T-helper 1 cell (primary cell): Measurements from ENCODE around the gene HDAC1.
A peak's percentile ranks its signal among the peaks of the same experiment; 100 is the strongest.

Experiments used
- DNase-seq, 5 donors: peaks; one replicate each; pipeline ENCODE4 v3.0.0-alpha.2; 2012 to 2020

HDAC1 gene

GRCh38 chr1:32330558-32331151, 38.8 kb downstream of the HDAC1 start:
- no peak for DNase-seq

GRCh38 chr1:32331549-32331948, 39.7 kb downstream of the HDAC1 start:
- DNase-seq, result no peak

DNA sequence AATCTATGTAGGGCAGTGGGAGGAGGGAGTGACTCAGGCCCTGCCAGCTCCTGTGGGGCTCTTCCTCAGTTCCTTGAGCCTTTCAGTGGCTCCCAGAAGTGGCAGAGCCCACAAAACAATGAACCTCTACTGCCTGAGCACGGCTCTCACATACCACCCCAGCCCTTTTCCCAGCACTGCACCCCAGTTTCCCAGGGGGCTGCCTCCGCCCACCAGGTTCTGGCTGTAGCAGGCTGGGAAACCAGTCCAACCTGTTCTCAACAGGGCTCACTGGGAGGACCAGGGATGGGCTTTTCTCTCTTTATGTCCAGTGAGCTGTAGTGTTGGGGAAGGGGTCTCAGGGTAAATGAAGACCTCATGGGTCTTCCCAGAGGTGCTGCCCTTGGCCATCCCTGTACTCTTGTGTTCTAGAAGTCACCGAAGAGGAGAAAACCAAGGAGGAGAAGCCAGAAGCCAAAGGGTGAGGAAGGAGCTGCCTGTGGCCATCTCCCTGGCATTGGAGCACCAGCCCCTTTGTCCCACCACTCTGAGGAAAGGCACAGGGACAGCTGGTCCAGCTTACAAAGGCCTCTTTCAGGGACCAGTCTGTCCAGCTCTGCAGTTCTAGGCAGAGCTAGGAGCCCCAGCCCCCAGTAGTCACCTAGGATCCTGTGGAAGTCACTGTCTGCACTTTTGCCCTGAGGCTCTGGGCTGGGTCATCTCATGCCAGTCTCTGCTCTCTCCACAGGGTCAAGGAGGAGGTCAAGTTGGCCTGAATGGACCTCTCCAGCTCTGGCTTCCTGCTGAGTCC, 40.6 kb downstream of the HDAC1 start:
- DNase-seq, result no peak

- DNase-seq, result no peak
Observed at GRCh38 chr1:32333251-32333963, 41.5 kb downstream of the HDAC1 start.

GRCh38 chr1:32334274-32334861, 42.5 kb downstream of the HDAC1 start:
- DNase-seq, result no peak

- peak; percentile 46 to 74 (median 59) for DNase-seq
Observed at GRCh38 chr1:32334864-32335534, 43.1 kb downstream of the HDAC1 start.

- DNase-seq, result no peak
Observed at GRCh38 chr1:32335535-32335789, 43.6 kb downstream of the HDAC1 start.

GRCh38 chr1:32335790-32336590, 44.1 kb downstream of the HDAC1 start, which contains the start of gene MARCKSL1:
Gene MARCKSL1, minus strand, starts transcription at chr1:32336233. Its CDS starts 200 bp downstream, at chr1:32336033.
- DNase-seq, result peak; percentile 74 to 83 (median 77)

DNA sequence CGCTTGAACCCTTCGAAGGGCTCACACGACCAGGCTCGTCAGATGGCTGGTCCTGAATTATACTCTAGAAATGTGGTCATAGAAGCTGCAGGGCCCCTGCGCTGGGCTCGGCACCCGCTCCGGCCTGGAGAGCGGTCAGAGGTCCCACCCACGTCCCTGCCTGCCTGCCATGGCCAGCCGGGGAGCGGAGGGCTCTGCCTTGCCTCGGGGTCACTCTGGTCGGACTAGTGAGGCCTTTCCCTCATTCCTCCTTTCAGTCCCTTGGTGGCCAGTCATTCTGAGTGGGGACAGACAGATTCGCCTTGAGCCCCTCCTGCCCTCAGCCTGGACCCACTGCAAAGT, 44.7 kb downstream of the HDAC1 start:
- no peak for DNase-seq

DNA sequence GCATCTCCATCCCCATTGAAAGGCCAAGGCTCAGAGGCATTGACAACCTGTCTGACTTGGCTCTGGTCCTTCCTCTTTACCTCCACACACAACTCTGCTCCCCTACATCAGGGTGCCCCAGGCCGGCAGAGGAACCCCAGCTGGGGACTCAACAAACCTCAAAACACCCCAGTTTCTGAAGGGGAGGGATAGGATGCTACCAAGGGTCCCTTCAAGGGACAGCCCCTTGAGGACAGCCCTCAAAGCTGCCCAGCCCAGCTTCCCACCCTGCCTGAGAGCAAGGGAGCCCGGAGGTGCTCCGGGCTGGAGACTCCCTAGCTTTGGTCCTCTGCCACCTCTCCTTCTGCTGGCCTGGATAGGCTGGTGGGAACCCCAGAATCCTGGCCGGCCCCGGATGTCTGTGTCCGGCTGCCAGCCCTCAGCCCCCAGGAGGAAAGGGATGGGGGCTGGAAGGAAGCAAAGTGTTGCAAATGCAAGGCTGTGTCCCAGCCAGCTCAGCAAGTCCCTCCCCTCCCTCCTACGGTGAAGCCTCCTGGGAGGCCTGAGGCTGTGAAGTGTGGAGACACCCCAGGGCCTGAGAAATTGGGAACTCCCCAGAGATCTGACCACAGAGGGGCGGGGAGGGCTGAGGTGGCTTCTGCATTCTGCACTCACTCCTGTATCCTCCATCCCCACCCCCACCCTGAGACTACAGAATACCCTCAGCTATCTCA, 45.2 kb downstream of the HDAC1 start:
- peak in 4 of 5 donors; percentile 30 to 51 (median 39) for DNase-seq

DNA sequence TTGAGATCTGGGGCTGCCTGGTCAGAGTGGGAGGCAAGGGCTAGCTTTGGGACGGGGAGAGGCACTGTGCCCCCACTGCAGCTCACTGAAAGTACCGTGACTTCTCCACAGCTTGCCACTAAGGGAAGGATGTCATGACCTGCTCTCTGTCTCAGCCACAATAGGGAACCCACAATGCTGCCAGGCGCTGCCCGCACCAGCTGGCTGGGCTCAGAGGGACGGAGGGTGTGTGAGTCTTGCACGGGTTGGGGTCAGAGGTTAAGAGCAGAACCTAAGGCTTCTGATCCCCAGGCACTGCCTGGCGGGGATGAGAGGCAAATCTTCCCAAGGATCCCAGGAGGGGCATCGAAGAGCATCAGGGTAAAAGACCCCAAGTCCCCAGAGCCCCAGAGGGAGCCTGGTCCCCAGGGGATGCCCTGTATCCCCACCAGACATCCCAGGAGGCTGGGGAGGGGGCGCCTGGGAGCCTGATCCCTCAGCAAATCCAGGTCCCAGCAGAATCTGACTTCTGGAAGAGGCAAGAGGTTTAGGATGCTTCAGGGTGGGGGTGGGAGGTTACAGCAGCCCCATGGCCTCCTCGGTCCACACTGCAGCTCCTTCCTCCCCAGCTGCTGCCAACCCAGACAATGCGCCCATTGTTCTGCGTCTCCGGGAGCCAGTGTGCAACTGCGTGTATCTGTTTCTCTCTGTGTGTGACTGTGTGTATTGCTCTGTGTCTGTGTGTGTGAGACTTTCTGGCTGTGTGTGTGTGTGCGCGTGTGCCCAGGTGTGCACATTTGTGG, 46.2 kb downstream of the HDAC1 start:
- no peak for DNase-seq

DNA sequence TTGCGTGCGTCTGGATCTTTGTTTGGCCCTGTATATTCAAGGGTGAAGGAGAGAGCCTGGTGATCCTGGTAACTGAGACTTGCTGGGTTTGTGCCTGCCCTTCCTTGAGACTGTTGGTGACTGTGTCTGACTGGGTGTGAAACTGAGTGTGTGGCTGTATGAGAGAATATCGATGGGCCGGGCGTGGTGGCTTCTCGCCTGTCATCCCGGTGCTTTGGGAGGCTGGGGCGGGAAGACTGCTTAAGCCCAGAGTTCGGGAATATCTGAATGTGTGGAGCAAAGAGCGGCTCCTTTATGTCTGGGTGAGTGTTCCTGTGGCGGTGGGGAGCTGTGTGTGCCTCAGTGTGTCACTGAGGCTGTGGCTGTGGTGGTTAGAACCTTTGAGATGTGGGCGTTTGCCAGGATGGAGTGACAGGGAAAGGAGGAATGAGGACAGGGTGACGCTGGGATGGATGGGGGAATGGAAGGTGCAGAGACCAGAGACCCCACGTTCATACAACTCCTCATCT, 46.8 kb downstream of the HDAC1 start:
- no peak for DNase-seq

- no peak for DNase-seq
Observed at GRCh38 chr1:32339363-32339978, 47.6 kb downstream of the HDAC1 start.

GRCh38 chr1:32341186-32341757, 49.4 kb downstream of the HDAC1 start:
- no peak for DNase-seq

GRCh38 chr1:32341971-32342370, 50.1 kb downstream of the HDAC1 start:
- DNase-seq, result no peak

DNA sequence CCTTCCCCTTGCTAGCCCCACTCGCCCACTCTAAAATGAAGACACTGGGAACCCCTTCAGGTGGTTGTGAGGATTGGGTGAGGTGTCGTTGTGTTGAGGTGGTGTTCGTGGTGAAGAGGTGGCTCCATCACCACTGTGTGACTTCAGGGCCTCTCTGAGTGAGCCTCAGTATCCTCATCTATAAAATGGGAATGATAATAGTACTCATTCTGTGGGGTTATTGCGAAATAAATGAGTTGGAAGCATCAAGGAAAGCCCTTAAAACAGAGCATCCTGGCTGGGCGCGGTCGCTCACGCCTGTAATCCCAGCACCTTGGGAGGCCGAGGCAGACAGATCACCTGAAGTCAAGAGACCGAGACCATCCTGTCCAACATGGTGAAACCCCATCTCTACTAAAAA, 50.8 kb downstream of the HDAC1 start:
- DNase-seq, result no peak

- no peak for DNase-seq
Observed at GRCh38 chr1:32345289-32345827, 53.5 kb downstream of the HDAC1 start.

DNA sequence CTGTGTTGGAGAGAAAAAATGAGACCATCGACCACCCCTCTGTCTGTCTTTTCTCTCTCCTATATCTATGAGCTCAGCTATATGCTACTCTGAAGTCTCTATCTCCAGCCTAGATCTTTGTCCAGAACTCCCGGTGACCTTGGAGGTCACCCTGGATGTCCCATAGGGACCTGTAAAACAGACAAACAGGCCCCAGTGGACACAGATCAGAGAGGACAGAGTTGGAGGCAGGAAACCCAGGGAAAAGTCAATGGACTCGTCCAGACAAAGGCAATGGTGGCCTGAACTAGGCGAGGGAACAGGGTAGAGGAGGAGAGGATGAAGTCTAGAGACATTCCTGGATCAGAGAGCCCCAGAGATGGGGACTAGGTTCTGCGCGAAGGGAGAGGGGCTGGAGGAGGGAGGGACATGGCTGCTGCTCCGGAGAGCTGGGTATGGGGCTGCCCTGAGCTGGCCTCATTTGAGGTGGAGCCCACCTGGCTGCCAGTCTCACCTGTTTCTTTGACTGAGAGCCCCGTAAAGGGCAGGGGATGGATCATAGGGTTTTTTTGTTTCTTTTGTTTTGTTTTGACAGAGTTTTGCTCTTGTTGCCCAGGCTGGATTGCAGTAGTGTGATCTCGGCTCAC, 54.8 kb downstream of the HDAC1 start:
- no peak for DNase-seq

GRCh38 chr1:32349211-32349708, 57.4 kb downstream of the HDAC1 start:
- DNase-seq, result no peak
